SK-N-SH (cell line): ENCODE measurements around the gene CLK4. TPM values are rescaled to one million over a fixed set of nuclear protein-coding genes. Genes with fewer than 3 reads are reported as not detected.

Source experiments
- CTCF ChIA-PET: fragments of 300-600, 350-600 bp; formaldehyde crosslinking; extraction: SDS; loops from one replicate; lab custom pipeline; 2021; lab: Yijun Ruan, JAX
- POLR2A ChIA-PET: fragments of 350-600 bp; sonication (Branson Sonifier 250); formaldehyde crosslinking; extraction: SDS; loops from one replicate; lab custom pipeline; 2020; ENCODE audit warnings: antibody characterized with exemption, inconsistent platforms; lab: Yijun Ruan, JAX
- DNase-seq: peaks from one replicate; pipeline ENCODE4 v3.0.0; 2012
- H2AFZ ChIP-seq: fragments of 200-600 bp; sonication (generic); 2 replicates; pipeline ENCODE4 v1.8.1; 2016; ENCODE audit warnings: antibody characterized with exemption, mild to moderate bottlenecking, low read depth
- H3F3A ChIP-seq: fragments of 200-600 bp; sonication (generic); replicated peaks from 2 replicates; pipeline ENCODE3; 2016; ENCODE audit warnings: antibody characterized with exemption, mild to moderate bottlenecking; ENCODE audit not compliant: insufficient read depth
- H3K27ac ChIP-seq, 2 experiments: fragments of 200-500 bp in 1 of 2; fragments of 200-600 bp in 1 of 2; sonication (Bioruptor generic) in 1 of 2; sonication (generic), shearing (Covaris generic) in 1 of 2; 2 replicates each; pipeline versions ENCODE4 v1.5.1 to v1.6.1; 2014 to 2016; ENCODE audit warnings: low read depth in 2 of 2, inconsistent platforms in 1 of 2, low read length in 1 of 2, mild to moderate bottlenecking in 1 of 2, mixed read lengths in 1 of 2
- H3K27me3 ChIP-seq: fragments of 200-600 bp; sonication (generic), shearing (Covaris generic); 2 replicates; pipeline ENCODE4 v1.6.1; 2016; ENCODE audit warnings: mixed run types; ENCODE audit not compliant: insufficient read depth
- H3K36me3 ChIP-seq, 2 experiments: fragments of 200-500 bp in 1 of 2; fragments of 200-600 bp in 1 of 2; sonication (Bioruptor generic) in 1 of 2; sonication (generic) in 1 of 2; replicated peaks in 1 of 2; 2 replicates each; pipeline versions ENCODE3 to v1.5.1; 2014 to 2016; ENCODE audit warnings: low read length in 1 of 2, mild to moderate bottlenecking in 1 of 2; ENCODE audit not compliant: insufficient read depth in 2 of 2, control insufficient read depth in 1 of 2
- H3K4me1 ChIP-seq, 2 experiments: fragments of 200-500 bp in 1 of 2; fragments of 200-600 bp in 1 of 2; sonication (Bioruptor generic) in 1 of 2; sonication (generic), shearing (Covaris generic) in 1 of 2; 2 replicates each; pipeline versions ENCODE4 v1.5.1 to v1.6.1; 2014 to 2016; ENCODE audit warnings: low read depth in 1 of 2, low read length in 1 of 2, mixed run types in 1 of 2; ENCODE audit not compliant: insufficient read depth in 2 of 2, control insufficient read depth in 1 of 2
- H3K4me2 ChIP-seq: fragments of 200-600 bp; sonication (generic), shearing (Covaris generic); 2 replicates; pipeline ENCODE4 v1.6.1; 2017; ENCODE audit warnings: mixed run types
- H3K4me3 ChIP-seq, 2 experiments: fragments of 200-500 bp in 1 of 2; fragments of 200-600 bp in 1 of 2; sonication (Bioruptor generic) in 1 of 2; sonication (generic), shearing (Covaris generic) in 1 of 2; 2 replicates each; pipeline versions ENCODE4 v1.5.1 to v1.8.1; 2014 to 2016; ENCODE audit warnings: low read depth in 2 of 2, inconsistent platforms in 1 of 2, low read length in 1 of 2, mild to moderate bottlenecking in 1 of 2, mixed read lengths in 1 of 2, moderate library complexity in 1 of 2
- H3K79me2 ChIP-seq: fragments of 200-600 bp; sonication (generic); 2 replicates; pipeline ENCODE4 v1.8.1; 2017; ENCODE audit warnings: mild to moderate bottlenecking; ENCODE audit not compliant: insufficient read depth
- H3K9ac ChIP-seq: fragments of 200-600 bp; sonication (generic); 2 replicates; pipeline ENCODE4 v1.6.1; 2017; ENCODE audit warnings: mixed run types
- H3K9me2 ChIP-seq: fragments of 200-600 bp; sonication (generic); 2 replicates; pipeline ENCODE4 v1.6.1; 2017; ENCODE audit warnings: mixed run types
- H3K9me3 ChIP-seq: fragments of 200-600 bp; sonication (generic); 2 replicates; pipeline ENCODE4 v1.6.1; 2017; ENCODE audit warnings: mixed run types, mild to moderate bottlenecking, moderate library complexity
- H4K20me1 ChIP-seq: fragments of 200-600 bp; sonication (generic); 2 replicates; pipeline ENCODE4 v1.6.1; 2017; ENCODE audit warnings: mild to moderate bottlenecking, mixed run types; ENCODE audit not compliant: insufficient read depth
- FOSL2 ChIP-seq: IDR thresholded peaks from 2 replicates; pipeline ENCODE4 v1.4.0; 2012; ENCODE audit warnings: low read depth, mild to moderate bottlenecking, moderate library complexity, borderline replicate concordance
- GABPA ChIP-seq: IDR thresholded peaks from 2 replicates; pipeline ENCODE4 v1.4.0; 2012; ENCODE audit warnings: low read depth, mild to moderate bottlenecking
- RAD21 ChIP-seq: IDR thresholded peaks from 2 replicates; pipeline ENCODE4 v1.6.1; 2012; ENCODE audit warnings: mild to moderate bottlenecking, low read length
- RXRA ChIP-seq: IDR thresholded peaks from 2 replicates; pipeline ENCODE4 v1.4.0; 2012; ENCODE audit warnings: low read depth, mild to moderate bottlenecking, borderline replicate concordance
- SIN3A ChIP-seq: IDR thresholded peaks from 2 replicates; pipeline ENCODE4 v1.6.1; 2012; ENCODE audit warnings: low read depth, mild to moderate bottlenecking, low read length, moderate library complexity, borderline replicate concordance
- SMC3 ChIP-seq: IDR thresholded peaks from 2 replicates; pipeline ENCODE4 v1.6.1; 2012; ENCODE audit warnings: low read depth, low read length, improper control_type of control experiment
- TAF1 ChIP-seq: IDR thresholded peaks from 2 replicates; pipeline ENCODE4 v1.6.1; 2012; ENCODE audit warnings: low read depth, mild to moderate bottlenecking, low read length, moderate library complexity, borderline replicate concordance
- USF2 ChIP-seq: fragments of 150-350 bp; IDR thresholded peaks from 2 replicates; pipeline ENCODE4 v1.6.1; 2017; ENCODE audit warnings: antibody characterized with exemption, low read length, low read depth, borderline replicate concordance
- WGBS: methylation state at CpG from one replicate; pipeline ENCODE4 v1.1.6; 2017; ENCODE audit warnings: low lambda C conversion rate; 5-methylcytosine and 5-hydroxymethylcytosine counted together
- polyA plus RNA-seq, 3 experiments: library from polyadenylated mRNA; depleted of rRNA; stranded (reverse); fragments of >200 nt; gene quantifications; 2 replicates each; pipeline ENCODE4 v1.2.3, GENCODE V29; 2012

Gene CLK4
- polyA plus RNA-seq, 1 of the 3 experiments (the other 2 are of a cell fraction), result 7.5 TPM

GRCh38 chr5:178583279-178583678 is 43.6 kb downstream of the CLK4 start:
- H3K9me3 ChIP-seq, result no peaks in the 10 kb centered on the region
- ChIA-PET POLR2A (no interaction called here), CTCF (interaction anchor here (0.9 to 3.7 kb wide), 4 partner anchors 31 to 349 kb away, joined by 3 to 21 read pairs (median 3); no protein-coding TSS in a partner anchor)
- WGBS, result 64% methylated on average over 8 of the region's 8 CpGs
- H3K4me1 ChIP-seq, result peaks cover 0 to 7% of the 10 kb centered on the region in 2 experiments; a peak in 1 of 4 replicates
- H4K20me1 ChIP-seq, result no peaks in the 10 kb centered on the region
- TF ChIP-seq SMC3, result no peak
- TF ChIP-seq TAF1, result no peak
- TF ChIP-seq GABPA, result no peak
- no peak for TF ChIP-seq FOSL2
- TF ChIP-seq SIN3A, result no peak
- TF ChIP-seq RAD21, result no peak
- no peak overlapping the region for H3K4me3 ChIP-seq
- H3K27ac ChIP-seq, result no peak overlapping the region
- no peak overlapping the region for H3K9ac ChIP-seq
- DNase-seq, result no peak
- H3K36me3 ChIP-seq, result no peaks in the 10 kb centered on the region
- no peaks in the 10 kb centered on the region for H3K27me3 ChIP-seq
- no peak overlapping the region for H3K4me2 ChIP-seq
- H3K79me2 ChIP-seq, result no peaks in the 10 kb centered on the region
- no peak overlapping the region for H2AFZ ChIP-seq
- no peaks in the 10 kb centered on the region for H3K9me2 ChIP-seq
- H3F3A ChIP-seq, result no peaks in the 10 kb centered on the region

- Histone ChIP-seq H3K9me3 (no peaks in the 10 kb centered on the region), H3K4me1 (no peaks in the 10 kb centered on the region; a peak in 1 of 4 replicates), H4K20me1 (no peaks in the 10 kb centered on the region), H3K79me2 (no peaks in the 10 kb centered on the region), H2AFZ (no peak overlapping the region), H3K36me3 (no peaks in the 10 kb centered on the region), H3K27ac (no peak overlapping the region), H3K27me3 (no peaks in the 10 kb centered on the region), H3K9me2 (no peaks in the 10 kb centered on the region), H3K4me3 (no peak overlapping the region), H3K9ac (no peak overlapping the region), H3F3A (no peaks in the 10 kb centered on the region), H3K4me2 (no peak overlapping the region)
- POLR2A ChIA-PET, result no interaction called here
- no peak for DNase-seq
- CTCF ChIA-PET, result interaction anchor here (1.0 to 3.7 kb wide), 3 partner anchors 8 to 303 kb away, joined by 3 to 21 read pairs (median 10); partner anchors contain the start of gene COL23A1
- 43% methylated on average over 6 of the region's 13 CpGs for WGBS
- TF ChIP-seq RXRA (no peak), USF2 (no peak)
Measured at GRCh38 chr5:178582291-178582690, 44.6 kb downstream of the CLK4 start.

GRCh38 chr5:178581621-178582020 is 45.2 kb downstream of the CLK4 start:
- Histone ChIP-seq H3K9me3 (no peaks in the 10 kb centered on the region), H3K9me2 (no peaks in the 10 kb centered on the region), H2AFZ (no peak overlapping the region), H3K27ac (no peak overlapping the region), H3K36me3 (no peaks in the 10 kb centered on the region), H3K4me3 (no peak overlapping the region), H3K27me3 (no peaks in the 10 kb centered on the region), H3K79me2 (no peaks in the 10 kb centered on the region), H3K9ac (no peak overlapping the region), H3K4me1 (no peaks in the 10 kb centered on the region; a peak in 1 of 4 replicates), H3F3A (no peaks in the 10 kb centered on the region), H4K20me1 (no peaks in the 10 kb centered on the region), H3K4me2 (no peak overlapping the region)
- ChIA-PET CTCF (interaction anchor here (2.4 to 3.7 kb wide), 2 partner anchors 9 to 302 kb away, joined by 10 to 21 read pairs; partner anchors contain the start of gene COL23A1), POLR2A (no interaction called here)
- TF ChIP-seq RAD21, result no peak
- no peak for DNase-seq
- 40% methylated on average over 3 of the region's 3 CpGs for WGBS
